Lower lobe of right lung (tissue), 2 donors: Measurements from ENCODE around the gene DHRS4L2. TPM values are rescaled to one million over a fixed set of nuclear protein-coding genes. Genes with fewer than 3 reads are reported as not detected.
"Not testable (repeated sequence)": the region's sequence is repeated elsewhere in the genome, so short reads cannot be mapped to it uniquely, and the experiment has no call there.

Experiments used
- ATAC-seq, 2 donors: fragments of 200-7000 bp; cut with Tn5 transposase; one replicate each; pipeline ENCODE4 v1.9.1; 2020 to 2022; ENCODE audit warnings: mild to moderate bottlenecking in 2 of 2, moderate library complexity in 2 of 2
- DNase-seq: peaks from one replicate; pipeline ENCODE4 v3.0.0-alpha.2; 2020
- H3K27ac ChIP-seq: fragments of 200-600 bp; one replicate; pipeline ENCODE4 v1.8.0; 2022
- H3K27me3 ChIP-seq: fragments of 200-600 bp; one replicate; pipeline ENCODE4 v1.8.0; 2022; ENCODE audit warnings: low read depth
- H3K36me3 ChIP-seq: fragments of 200-600 bp; one replicate; pipeline ENCODE4 v1.8.0; 2022; ENCODE audit warnings: mild to moderate bottlenecking
- H3K4me1 ChIP-seq: fragments of 200-600 bp; one replicate; pipeline ENCODE4 v1.8.0; 2022
- H3K4me3 ChIP-seq: fragments of 200-600 bp; one replicate; pipeline ENCODE4 v1.8.0; 2022; ENCODE audit warnings: mild to moderate bottlenecking
- H3K9me3 ChIP-seq: fragments of 200-600 bp; one replicate; pipeline ENCODE4 v1.8.0; 2022
- intact Hi-C: fragments of 100-400 bp; cut with DNase I; formaldehyde crosslinking; loops from one replicate; pipeline ENCODE4 v1.11.0; 2022
- total RNA-seq: library from RNA; stranded (reverse); fragmentation: NEBNext Ultra II Directional; extraction: Animal tissue kit (Norgen Biotek cat#: 25700); gene quantifications from one replicate; pipeline ENCODE4 v1.2.1, GENCODE V29; 2021
- TF ChIP-seq, protein P1 (sequence below): fragments of 200-600 bp; IDR thresholded peaks from one replicate; pipeline ENCODE4 v1.8.0; 2022; ENCODE audit warnings: antibody characterized with exemption, mild to moderate bottlenecking
- donor health status: DM: no; HTN: yes; CAD: no; lungs with severe emphysema.

The DHRS4L2 gene
- total RNA-seq, 1 donor from 2014 or later: 19.4 TPM

DNA sequence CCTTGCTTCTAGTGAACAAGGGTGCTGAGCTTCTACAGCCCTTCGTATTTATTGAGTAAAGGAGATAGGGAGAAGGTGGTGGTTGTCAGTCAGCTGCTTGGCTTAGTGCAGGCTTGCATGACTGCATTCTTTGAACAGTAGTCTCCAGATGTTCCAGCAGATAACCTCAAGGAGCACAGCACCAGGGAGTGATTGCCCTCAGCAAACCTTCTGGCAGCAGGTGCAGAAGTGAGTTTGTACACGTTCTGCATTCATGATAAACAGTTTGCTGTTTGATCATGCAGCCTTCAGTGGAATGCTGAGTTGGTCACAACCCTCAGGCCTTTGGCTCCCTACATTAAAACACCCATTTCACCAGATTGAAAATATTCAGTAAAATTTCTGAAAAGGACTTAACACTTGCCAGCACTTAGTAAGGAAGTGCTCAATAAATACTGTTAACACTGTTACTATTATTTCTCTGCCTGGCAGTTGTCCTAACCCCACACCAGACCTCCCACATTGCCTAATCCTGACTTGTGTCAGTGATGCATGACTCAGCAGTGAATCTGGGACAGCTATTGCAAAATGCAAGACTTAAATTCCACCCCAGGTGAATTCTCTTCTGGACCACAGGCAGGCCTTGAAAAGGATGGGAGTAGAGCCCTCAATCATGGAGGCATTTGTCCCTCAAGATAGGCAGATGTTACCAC lies 44.1 kb downstream of the DHRS4L2 start:
- intact Hi-C loops: no loop called here
- TF ChIP-seq, protein P1, sequence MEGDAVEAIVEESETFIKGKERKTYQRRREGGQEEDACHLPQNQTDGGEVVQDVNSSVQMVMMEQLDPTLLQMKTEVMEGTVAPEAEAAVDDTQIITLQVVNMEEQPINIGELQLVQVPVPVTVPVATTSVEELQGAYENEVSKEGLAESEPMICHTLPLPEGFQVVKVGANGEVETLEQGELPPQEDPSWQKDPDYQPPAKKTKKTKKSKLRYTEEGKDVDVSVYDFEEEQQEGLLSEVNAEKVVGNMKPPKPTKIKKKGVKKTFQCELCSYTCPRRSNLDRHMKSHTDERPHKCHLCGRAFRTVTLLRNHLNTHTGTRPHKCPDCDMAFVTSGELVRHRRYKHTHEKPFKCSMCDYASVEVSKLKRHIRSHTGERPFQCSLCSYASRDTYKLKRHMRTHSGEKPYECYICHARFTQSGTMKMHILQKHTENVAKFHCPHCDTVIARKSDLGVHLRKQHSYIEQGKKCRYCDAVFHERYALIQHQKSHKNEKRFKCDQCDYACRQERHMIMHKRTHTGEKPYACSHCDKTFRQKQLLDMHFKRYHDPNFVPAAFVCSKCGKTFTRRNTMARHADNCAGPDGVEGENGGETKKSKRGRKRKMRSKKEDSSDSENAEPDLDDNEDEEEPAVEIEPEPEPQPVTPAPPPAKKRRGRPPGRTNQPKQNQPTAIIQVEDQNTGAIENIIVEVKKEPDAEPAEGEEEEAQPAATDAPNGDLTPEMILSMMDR: no peak
- no peak for ATAC-seq
- Histone ChIP-seq H3K27ac (no peak overlapping the region), H3K4me3 (no peak overlapping the region), H3K36me3 (no peaks in the 10 kb centered on the region), H3K27me3 (no peaks in the 10 kb centered on the region), H3K4me1 (peaks cover 8% of the 10 kb centered on the region), H3K9me3 (peaks cover 11% of the 10 kb centered on the region)
- DNase-seq: no peak

DNA sequence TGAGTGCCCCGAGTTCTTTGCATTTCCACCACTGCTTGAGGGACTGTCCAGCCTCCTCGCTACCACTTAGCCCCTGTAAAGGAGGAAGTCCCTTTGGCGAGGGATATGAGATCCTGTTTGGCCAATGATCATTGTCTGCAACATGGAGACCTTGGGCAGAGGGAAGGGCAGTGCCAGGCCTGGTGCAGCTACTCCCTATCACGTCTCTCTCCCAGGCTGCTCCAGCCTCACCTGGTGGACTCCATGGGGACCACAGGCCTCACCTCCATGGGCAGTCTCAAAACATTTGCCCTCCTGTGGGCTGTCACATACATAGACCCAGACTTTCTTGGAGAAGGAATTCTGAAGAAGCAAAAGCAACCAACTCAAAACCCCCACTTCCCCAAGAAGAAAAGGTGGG lies 47.0 kb downstream of the DHRS4L2 start:
- intact Hi-C loops: not testable (repeated sequence)
- ATAC-seq: peak; percentile 45 to 53

DNA sequence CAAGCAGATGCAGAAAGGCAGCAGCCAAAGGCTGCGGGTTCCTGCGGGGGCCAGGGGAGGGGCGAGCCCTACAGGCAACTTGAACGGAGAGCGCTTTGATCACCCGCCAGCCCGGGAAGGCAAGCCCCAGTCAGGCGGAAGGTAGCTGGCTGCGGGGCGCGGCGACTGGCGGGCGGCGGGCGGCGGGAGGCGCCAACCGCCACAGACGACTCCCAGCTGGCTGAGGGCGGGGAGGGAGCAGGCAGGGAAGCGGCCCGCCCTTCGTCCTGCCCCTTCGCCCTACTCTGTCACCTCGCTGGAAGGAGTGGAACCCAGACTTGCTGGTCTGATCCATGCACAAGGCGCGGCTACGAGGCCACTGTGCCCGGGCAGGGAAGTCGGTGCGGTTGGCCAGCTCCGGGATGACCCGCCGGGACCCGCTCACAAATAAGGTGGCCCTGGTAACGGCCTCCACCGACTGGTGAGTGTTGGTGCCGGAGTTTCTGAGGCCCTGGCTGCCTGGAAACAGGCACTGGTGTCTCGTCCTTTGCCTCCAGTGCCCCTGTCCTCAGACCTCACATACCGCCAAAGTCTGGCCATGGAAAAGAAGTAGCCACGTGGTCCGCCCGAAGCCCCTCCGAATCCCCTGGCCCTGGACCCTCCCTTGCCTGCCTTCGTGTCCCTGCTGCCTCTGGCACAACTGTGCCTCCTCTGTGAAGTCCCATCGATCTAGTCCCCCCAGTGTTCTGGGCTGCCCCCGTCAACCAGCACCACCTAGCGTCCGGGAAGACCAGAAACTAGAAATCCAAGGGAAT lies 47.6 kb downstream of the DHRS4L2 start:
- peak; percentile 92 for DNase-seq
- no peaks in the 10 kb centered on the region for H3K36me3 ChIP-seq
- TF ChIP-seq, protein P1: peak; percentile 64
- H3K9me3 ChIP-seq: peaks cover 11% of the 10 kb centered on the region
- H3K27ac ChIP-seq: peak overlapping the region; percentile 92
- peaks cover 8% of the 10 kb centered on the region for H3K4me1 ChIP-seq
- intact Hi-C loops: no loop called here
- peak; percentile 96 to 97 for ATAC-seq
- H3K4me3 ChIP-seq: peak overlapping the region; percentile 77
- no peaks in the 10 kb centered on the region for H3K27me3 ChIP-seq

More for the DNA sequence above, 47.0 kb downstream of the DHRS4L2 start:
- Histone ChIP-seq H3K4me3 (peak overlapping the region; percentile 77), H3K9me3 (peaks cover 11% of the 10 kb centered on the region), H3K27ac (peak overlapping the region; percentile 92)
- H3K27me3 ChIP-seq, H3K36me3 ChIP-seq, H3K4me1 ChIP-seq, DNase-seq: not testable (repeated sequence)

DNA sequence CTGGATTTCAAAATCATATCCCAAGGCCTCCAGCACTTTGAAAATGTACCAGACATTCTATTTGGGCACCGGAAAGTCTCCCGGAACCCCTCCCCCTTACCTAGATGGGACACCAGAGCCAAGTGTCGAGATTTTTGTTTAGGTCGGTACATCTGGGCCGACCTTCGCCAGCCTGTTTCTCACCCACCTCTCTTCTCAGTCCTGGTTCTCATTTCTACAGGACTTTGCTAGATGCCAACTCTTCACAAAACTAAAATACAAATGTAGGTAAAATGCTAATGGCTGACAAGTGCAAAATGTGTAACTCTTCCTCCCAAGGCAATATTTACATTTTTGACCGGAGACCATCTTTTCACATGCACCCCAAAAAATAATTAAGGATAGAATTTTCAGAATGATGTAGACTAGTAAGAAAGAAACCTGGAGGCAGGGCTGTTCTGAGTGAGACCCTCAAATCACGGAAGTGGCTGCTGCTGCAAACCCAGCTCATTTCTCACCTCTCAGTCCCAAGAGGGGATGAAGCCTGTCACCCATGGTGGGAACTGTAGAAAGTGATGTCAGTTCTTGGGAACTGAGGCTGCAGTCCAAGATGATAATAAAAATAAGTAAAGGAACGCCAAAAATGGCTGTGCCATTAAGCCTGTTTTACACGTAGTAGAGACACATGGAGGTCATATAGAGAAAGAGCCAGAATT lies 48.4 kb downstream of the DHRS4L2 start:
- DNase-seq: not testable (repeated sequence)
- peak overlapping the region; percentile 92 for H3K27ac ChIP-seq

DNA sequence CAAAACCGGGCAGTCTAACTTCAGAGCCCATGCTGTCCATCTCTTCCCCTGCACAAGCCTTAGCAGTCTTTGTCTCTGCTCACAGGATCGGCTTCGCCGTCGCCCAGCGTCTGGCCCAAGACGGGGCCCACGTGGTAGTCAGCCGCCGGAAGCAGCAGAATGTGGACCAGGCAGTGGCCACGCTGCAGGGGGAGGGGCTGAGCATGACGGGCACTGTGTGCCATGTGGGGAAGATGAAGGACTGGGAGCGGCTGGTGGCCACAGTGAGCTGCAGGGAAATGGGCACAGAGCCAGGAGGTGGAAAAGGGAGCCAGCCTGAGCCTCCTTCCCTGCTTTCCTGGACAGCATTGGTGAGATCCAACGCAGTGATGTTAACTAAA lies 48.9 kb downstream of the DHRS4L2 start:
- no peak for ATAC-seq
- intact Hi-C loops: no loop called here

More for the DNA sequence above, 48.4 kb downstream of the DHRS4L2 start:
- ATAC-seq, intact Hi-C loops, H3K4me1 ChIP-seq, H3K9me3 ChIP-seq, H3K36me3 ChIP-seq, H3K27me3 ChIP-seq: not testable (repeated sequence)
- peak overlapping the region; percentile 77 for H3K4me3 ChIP-seq

DNA sequence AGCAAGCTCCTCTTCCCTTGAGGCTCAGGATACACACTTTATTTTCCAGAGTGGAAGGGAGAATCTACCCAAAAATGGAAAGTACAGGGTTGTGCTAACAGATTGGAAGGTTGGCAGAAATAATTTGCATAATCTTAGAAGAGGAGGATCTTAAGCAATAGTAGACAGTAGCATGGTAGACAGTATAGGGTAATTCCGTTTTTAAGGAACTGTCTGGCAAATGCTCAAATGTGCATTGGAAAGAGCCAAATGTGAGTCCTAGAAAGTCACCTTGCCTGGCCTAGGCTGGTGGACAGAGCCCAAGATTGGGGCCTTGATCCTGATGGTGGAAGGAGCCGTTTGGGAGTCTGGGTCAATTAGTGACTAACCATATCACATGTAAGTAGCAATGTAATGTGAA lies 50.0 kb downstream of the DHRS4L2 start:
- H3K27ac ChIP-seq: no peak overlapping the region
- TF ChIP-seq, protein P1: no peak
- DNase-seq (no peak), ATAC-seq (no peak)
- no peaks in the 10 kb centered on the region for H3K9me3 ChIP-seq
- H3K36me3 ChIP-seq: no peaks in the 10 kb centered on the region
- no peaks in the 10 kb centered on the region for H3K27me3 ChIP-seq
- no peak overlapping the region for H3K4me3 ChIP-seq
- peaks cover 8% of the 10 kb centered on the region for H3K4me1 ChIP-seq
- intact Hi-C loops: no loop called here

More for the DNA sequence above, 48.9 kb downstream of the DHRS4L2 start:
- Histone ChIP-seq H3K4me3 (no peak overlapping the region), H3K9me3 (peaks cover 3% of the 10 kb centered on the region), H3K36me3 (no peaks in the 10 kb centered on the region), H3K27ac (no peak overlapping the region), H3K4me1 (peaks cover 8% of the 10 kb centered on the region), H3K27me3 (no peaks in the 10 kb centered on the region)
- DNase-seq: no peak
- TF ChIP-seq, protein P1: no peak
